ENCODE results near the gene LIN7B. TPM values are rescaled to one million over a fixed set of nuclear protein-coding genes. Genes with fewer than 3 reads are reported as not detected.

LIN7B gene
- total RNA-seq, 1 experiment from 2014 or later: 4.2 TPM

DNA sequence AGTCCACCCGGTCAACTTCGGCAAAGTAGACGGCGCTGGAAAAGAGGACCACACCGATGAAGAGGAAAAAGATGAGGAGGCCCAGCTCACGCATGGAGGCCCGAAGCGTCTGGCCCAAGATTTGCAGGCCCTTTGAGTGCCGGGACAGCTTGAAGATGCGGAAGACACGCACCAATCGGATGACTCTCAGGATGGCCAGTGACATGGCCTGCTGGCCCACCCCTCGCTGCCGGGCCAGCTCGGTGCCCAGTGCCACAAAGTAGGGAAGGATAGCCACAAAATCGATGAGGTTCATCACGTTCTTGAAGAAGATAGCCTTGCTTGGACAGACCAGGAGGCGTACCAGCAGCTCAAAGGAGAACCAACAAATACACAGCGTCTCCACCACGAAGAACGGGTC, 43.8 kb upstream of the LIN7B start:
- H3T11ph ChIP-seq (ENCODE audit: low read length): no peak overlapping the region
- no peaks in the 10 kb centered on the region for H4K20me1 ChIP-seq (ENCODE audit: control insufficient read depth, insufficient read depth, insufficient read length)
- WGBS (ENCODE audit: extremely low coverage, insufficient read length, low lambda C conversion rate): no CpG with 5 or more reads among the region's 21 CpGs
- no peak overlapping the region for H2AFZ ChIP-seq (ENCODE audit: low read length)
- Mint-ChIP-seq H3K27me3 (ENCODE audit: low read depth) (peaks cover 93% of the 10 kb centered on the region), H3K4me1 (peaks cover 21 to 48% of the 10 kb centered on the region in 2 experiments), H3K4me3 (peak overlapping the region in 1 of 2 experiments; percentile 18; a peak in 1 of 5 replicates), H3K9me3 (peaks cover 9 to 18% of the 10 kb centered on the region in 2 experiments; a peak in 4 of 5 replicates), H3K36me3 (ENCODE audit: insufficient read depth in 1 of 3, low read depth in 3 of 3) (peaks cover 0 to 4% (median 3%) of the 10 kb centered on the region in 3 experiments; a peak in 3 of 7 replicates), H3K27ac (no peak overlapping the region)
- H3K79me2 ChIP-seq (ENCODE audit: insufficient read depth, low read length): no peaks in the 10 kb centered on the region
- no peak overlapping the region for H2BK120ac ChIP-seq (ENCODE audit: low read depth, low read length, poor library complexity, severe bottlenecking)
- no peaks in the 10 kb centered on the region for H3K79me1 ChIP-seq (ENCODE audit: insufficient read depth, low read depth, low read length, poor library complexity, severe bottlenecking)
- H3K4me2 ChIP-seq (ENCODE audit: insufficient read depth, insufficient read length, low read length): no peak overlapping the region
- no peak overlapping the region for H3K23ac ChIP-seq (ENCODE audit: insufficient read length, low read depth, low read length)
- no peaks in the 10 kb centered on the region for H3K9me3 ChIP-seq (ENCODE audit: control insufficient read depth, low read depth, low read length)
- no peak overlapping the region for H3K9ac ChIP-seq (ENCODE audit: extremely low read depth, insufficient read length, low read length)
- no peak overlapping the region for H4K8ac ChIP-seq (replicated peaks; ENCODE audit: insufficient read length, low read depth, low read length)
- peaks cover 1% of the 10 kb centered on the region for H3K23me2 ChIP-seq (ENCODE audit: insufficient read length, low read depth, low read length, poor library complexity, severe bottlenecking)
- TF ChIP-seq, protein P1, sequence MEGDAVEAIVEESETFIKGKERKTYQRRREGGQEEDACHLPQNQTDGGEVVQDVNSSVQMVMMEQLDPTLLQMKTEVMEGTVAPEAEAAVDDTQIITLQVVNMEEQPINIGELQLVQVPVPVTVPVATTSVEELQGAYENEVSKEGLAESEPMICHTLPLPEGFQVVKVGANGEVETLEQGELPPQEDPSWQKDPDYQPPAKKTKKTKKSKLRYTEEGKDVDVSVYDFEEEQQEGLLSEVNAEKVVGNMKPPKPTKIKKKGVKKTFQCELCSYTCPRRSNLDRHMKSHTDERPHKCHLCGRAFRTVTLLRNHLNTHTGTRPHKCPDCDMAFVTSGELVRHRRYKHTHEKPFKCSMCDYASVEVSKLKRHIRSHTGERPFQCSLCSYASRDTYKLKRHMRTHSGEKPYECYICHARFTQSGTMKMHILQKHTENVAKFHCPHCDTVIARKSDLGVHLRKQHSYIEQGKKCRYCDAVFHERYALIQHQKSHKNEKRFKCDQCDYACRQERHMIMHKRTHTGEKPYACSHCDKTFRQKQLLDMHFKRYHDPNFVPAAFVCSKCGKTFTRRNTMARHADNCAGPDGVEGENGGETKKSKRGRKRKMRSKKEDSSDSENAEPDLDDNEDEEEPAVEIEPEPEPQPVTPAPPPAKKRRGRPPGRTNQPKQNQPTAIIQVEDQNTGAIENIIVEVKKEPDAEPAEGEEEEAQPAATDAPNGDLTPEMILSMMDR (conservative IDR thresholded peaks at IDR 0.05): no peak
- no peak overlapping the region for H4K5ac ChIP-seq (ENCODE audit: insufficient read length, low read depth, low read length)
- no peak for DNase-seq
- H2AK5ac ChIP-seq (ENCODE audit: insufficient read length, low read length): no peak overlapping the region
- H2BK12ac ChIP-seq (ENCODE audit: insufficient read length, low read depth, low read length): no peak overlapping the region
- H2BK15ac ChIP-seq (ENCODE audit: low read depth, low read length): no peak overlapping the region
- H4K91ac ChIP-seq (ENCODE audit: insufficient read length, low read depth, low read length): no peak overlapping the region
- no peak overlapping the region for H3K18ac ChIP-seq (ENCODE audit: insufficient read length, low read depth, low read length)
- H3K56ac ChIP-seq (ENCODE audit: insufficient read length, low read depth, low read length): no peak overlapping the region
- H3K14ac ChIP-seq (ENCODE audit: insufficient read depth, low read length): no peak overlapping the region
- no peak overlapping the region for H2BK5ac ChIP-seq (ENCODE audit: insufficient read length, low read length)
- no peak overlapping the region for H3K27ac ChIP-seq (ENCODE audit: insufficient read length, low read depth, low read length)
- H2BK20ac ChIP-seq (ENCODE audit: low read depth, low read length, poor library complexity, severe bottlenecking): no peak overlapping the region
- H3K4me1 ChIP-seq (ENCODE audit: insufficient read depth, low read length): peaks cover 2% of the 10 kb centered on the region; the same call in 1 of the 2 replicates
- peaks cover 49% of the 10 kb centered on the region for H3K27me3 ChIP-seq (ENCODE audit: insufficient read depth, low read length)
- no peak overlapping the region for H3K4ac ChIP-seq (ENCODE audit: low read depth, low read length)

Measured in H9 (cell line).